Liver (tissue), 9 donors: ENCODE measurements around the gene PCBD1. TPM values are rescaled to one million over a fixed set of nuclear protein-coding genes. Genes with fewer than 3 reads are reported as not detected.

Experiments
- DNase-seq: peaks from one replicate; pipeline ENCODE4 v3.0.0-alpha.2; 2017; ENCODE audit warnings: low spot score
- H3K27ac ChIP-seq, 2 donors: one replicate each; pipeline ENCODE4 v1.7.0; 2013; ENCODE audit warnings: inconsistent platforms in 2 of 2, low read length in 2 of 2, control low read depth in 1 of 2, low read depth in 1 of 2, mild to moderate bottlenecking in 1 of 2
- H3K27me3 ChIP-seq, 4 donors: one replicate each; pipeline versions ENCODE4 v1.6.1 to v1.7.0; 2013; ENCODE audit warnings: low read length in 3 of 4, inconsistent platforms in 1 of 4, mild to moderate bottlenecking in 1 of 4, moderate library complexity in 1 of 4; ENCODE audit not compliant: control insufficient read depth in 4 of 4, insufficient read depth in 4 of 4
- H3K36me3 ChIP-seq, 4 donors: one replicate each; pipeline versions ENCODE4 v1.6.1 to v1.7.0; 2013; ENCODE audit warnings: low read length in 3 of 4, mild to moderate bottlenecking in 3 of 4, low read depth in 1 of 4, moderate library complexity in 1 of 4; ENCODE audit not compliant: control insufficient read depth in 4 of 4, insufficient read depth in 3 of 4
- H3K4me1 ChIP-seq, 4 donors: one replicate each; pipeline versions ENCODE4 v1.6.1 to v1.7.0; 2013; ENCODE audit warnings: low read length in 3 of 4, mild to moderate bottlenecking in 3 of 4, moderate library complexity in 1 of 4; ENCODE audit not compliant: control insufficient read depth in 4 of 4, insufficient read depth in 4 of 4
- H3K4me3 ChIP-seq, 3 donors: one replicate each; pipeline versions ENCODE4 v1.6.1 to v1.7.0; 2013; ENCODE audit warnings: low read length in 3 of 3, control low read depth in 1 of 3, low read depth in 1 of 3, mild to moderate bottlenecking in 1 of 3
- H3K9ac ChIP-seq, 2 donors: one replicate each; pipeline ENCODE4 v1.7.0; 2013; ENCODE audit warnings: low read length in 2 of 2, mild to moderate bottlenecking in 2 of 2, moderate library complexity in 2 of 2, control low read depth in 1 of 2, low read depth in 1 of 2
- H3K9me3 ChIP-seq, 4 donors: one replicate each; pipeline versions ENCODE4 v1.6.1 to v1.7.0; 2013; ENCODE audit warnings: low read length in 3 of 4; ENCODE audit not compliant: control insufficient read depth in 4 of 4
- CTCF ChIP-seq: fragments of 150-350 bp; IDR thresholded peaks from 2 replicates; pipeline ENCODE4 v1.5.1; 2017; ENCODE audit warnings: improper control_type of control experiment, low read depth, low read length; ENCODE audit not compliant: missing input control
- FOXA1 ChIP-seq: IDR thresholded peaks from 2 replicates; pipeline ENCODE4 v1.6.1; 2016; ENCODE audit warnings: antibody characterized with exemption
- GABPA ChIP-seq, 2 donors: IDR thresholded peaks in 1 of 2; conservative IDR thresholded peaks in 1 of 2; 2 replicates each; pipeline ENCODE4 v1.6.1; 2016; ENCODE audit warnings: antibody characterized with exemption in 2 of 2, mild to moderate bottlenecking in 1 of 2, moderate library complexity in 1 of 2
- HNF4A ChIP-seq, 2 donors: conservative IDR thresholded peaks; 2 replicates each; pipeline ENCODE4 v1.6.1; 2016; ENCODE audit warnings: antibody characterized with exemption in 2 of 2, mild to moderate bottlenecking in 2 of 2
- JUND ChIP-seq, 2 donors: IDR thresholded peaks; 2 replicates each; pipeline ENCODE4 v1.6.1; 2016; ENCODE audit warnings: antibody characterized with exemption in 2 of 2
- NR2F2 ChIP-seq: IDR thresholded peaks from 2 replicates; pipeline ENCODE4 v1.6.1; 2016; ENCODE audit warnings: antibody characterized with exemption
- RAD21 ChIP-seq, 2 donors: IDR thresholded peaks; 2 replicates each; pipeline ENCODE4 v1.6.1; 2016; ENCODE audit warnings: antibody characterized with exemption in 2 of 2, mild to moderate bottlenecking in 2 of 2
- RXRA ChIP-seq, 2 donors: IDR thresholded peaks; 2 replicates each; pipeline ENCODE4 v1.6.1; 2017 to 2018; ENCODE audit warnings: antibody characterized with exemption in 2 of 2, mild to moderate bottlenecking in 1 of 2
- SP1 ChIP-seq: IDR thresholded peaks from 2 replicates; pipeline ENCODE4 v1.6.1; 2018; ENCODE audit warnings: antibody characterized with exemption, mild to moderate bottlenecking
- TAF1 ChIP-seq: conservative IDR thresholded peaks from 2 replicates; pipeline ENCODE4 v1.6.1; 2016; ENCODE audit warnings: antibody characterized with exemption, mild to moderate bottlenecking
- YY1 ChIP-seq: IDR thresholded peaks from 2 replicates; pipeline ENCODE4 v1.6.1; 2016; ENCODE audit warnings: antibody characterized with exemption, mild to moderate bottlenecking
- ZBTB33 ChIP-seq: IDR thresholded peaks from 2 replicates; pipeline ENCODE4 v1.6.1; 2016; ENCODE audit warnings: antibody characterized with exemption
- WGBS: extraction: QIAGEN DNeasy Blood & Tissue Kit; methylation state at CpG from one replicate; pipeline ENCODE4 v1.1.7; 2013; 5-methylcytosine and 5-hydroxymethylcytosine counted together
- polyA plus RNA-seq, 2 donors: library from polyadenylated mRNA; stranded (reverse) in 1 of 2; unstranded in 1 of 2; fragments of 200-250 nt in 1 of 2; fragments of >200 nt in 1 of 2; fragmentation: Nextera tagmentation in 1 of 2; extraction: Ambion mirVana in 1 of 2; gene quantifications; one replicate each; pipeline versions ENCODE4 v1.2.1 to v1.2.3, GENCODE V29; 2013 to 2015
- total RNA-seq, 2 donors: library from RNA; depleted of rRNA; stranded (reverse); fragments of >200 nt; gene quantifications; one replicate each; pipeline ENCODE4 v1.2.3, GENCODE V29; 2014
- TF ChIP-seq, protein P1 (sequence below): IDR thresholded peaks from 2 replicates; pipeline ENCODE4 v1.6.1; 2016; ENCODE audit warnings: antibody characterized with exemption
- TF ChIP-seq, protein P2 (sequence below): IDR thresholded peaks from 2 replicates; pipeline ENCODE4 v1.6.1; 2016; ENCODE audit warnings: antibody characterized with exemption, mild to moderate bottlenecking
- TF ChIP-seq, protein P3 (sequence below): IDR thresholded peaks from 2 replicates; pipeline ENCODE4 v1.6.1; 2016; ENCODE audit warnings: antibody characterized with exemption
- donor health status: healthy.
- donor health status: healthy.
- donor health status: healthy.
- donor health status: healthy.
- donor health status: healthy.

The PCBD1 gene
- total and polyA plus RNA-seq, 4 donors: 72.0 to 458 (median 171) TPM

GRCh38 chr10:70891627-70892026 lies 3.3 kb upstream of the PCBD1 start:
- peaks cover 0 to 27% (median 18%) of the 10 kb centered on the region in 4 donors for H3K4me1 ChIP-seq
- no peak overlapping the region for H3K4me3 ChIP-seq
- no peaks in the 10 kb centered on the region for H3K9me3 ChIP-seq
- no peaks in the 10 kb centered on the region for H3K36me3 ChIP-seq
- no peak for TF ChIP-seq RAD21 (IDR thresholded peaks at IDR 0.05)
- TF ChIP-seq, protein P1, sequence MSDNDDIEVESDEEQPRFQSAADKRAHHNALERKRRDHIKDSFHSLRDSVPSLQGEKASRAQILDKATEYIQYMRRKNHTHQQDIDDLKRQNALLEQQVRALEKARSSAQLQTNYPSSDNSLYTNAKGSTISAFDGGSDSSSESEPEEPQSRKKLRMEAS: no peak
- no peak for TF ChIP-seq YY1
- TF ChIP-seq, protein P2, sequence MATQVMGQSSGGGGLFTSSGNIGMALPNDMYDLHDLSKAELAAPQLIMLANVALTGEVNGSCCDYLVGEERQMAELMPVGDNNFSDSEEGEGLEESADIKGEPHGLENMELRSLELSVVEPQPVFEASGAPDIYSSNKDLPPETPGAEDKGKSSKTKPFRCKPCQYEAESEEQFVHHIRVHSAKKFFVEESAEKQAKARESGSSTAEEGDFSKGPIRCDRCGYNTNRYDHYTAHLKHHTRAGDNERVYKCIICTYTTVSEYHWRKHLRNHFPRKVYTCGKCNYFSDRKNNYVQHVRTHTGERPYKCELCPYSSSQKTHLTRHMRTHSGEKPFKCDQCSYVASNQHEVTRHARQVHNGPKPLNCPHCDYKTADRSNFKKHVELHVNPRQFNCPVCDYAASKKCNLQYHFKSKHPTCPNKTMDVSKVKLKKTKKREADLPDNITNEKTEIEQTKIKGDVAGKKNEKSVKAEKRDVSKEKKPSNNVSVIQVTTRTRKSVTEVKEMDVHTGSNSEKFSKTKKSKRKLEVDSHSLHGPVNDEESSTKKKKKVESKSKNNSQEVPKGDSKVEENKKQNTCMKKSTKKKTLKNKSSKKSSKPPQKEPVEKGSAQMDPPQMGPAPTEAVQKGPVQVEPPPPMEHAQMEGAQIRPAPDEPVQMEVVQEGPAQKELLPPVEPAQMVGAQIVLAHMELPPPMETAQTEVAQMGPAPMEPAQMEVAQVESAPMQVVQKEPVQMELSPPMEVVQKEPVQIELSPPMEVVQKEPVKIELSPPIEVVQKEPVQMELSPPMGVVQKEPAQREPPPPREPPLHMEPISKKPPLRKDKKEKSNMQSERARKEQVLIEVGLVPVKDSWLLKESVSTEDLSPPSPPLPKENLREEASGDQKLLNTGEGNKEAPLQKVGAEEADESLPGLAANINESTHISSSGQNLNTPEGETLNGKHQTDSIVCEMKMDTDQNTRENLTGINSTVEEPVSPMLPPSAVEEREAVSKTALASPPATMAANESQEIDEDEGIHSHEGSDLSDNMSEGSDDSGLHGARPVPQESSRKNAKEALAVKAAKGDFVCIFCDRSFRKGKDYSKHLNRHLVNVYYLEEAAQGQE: no peak
- no peak for TF ChIP-seq NR2F2
- TF ChIP-seq RXRA (IDR thresholded peaks at IDR 0.05): no peak
- TF ChIP-seq, protein P3, sequence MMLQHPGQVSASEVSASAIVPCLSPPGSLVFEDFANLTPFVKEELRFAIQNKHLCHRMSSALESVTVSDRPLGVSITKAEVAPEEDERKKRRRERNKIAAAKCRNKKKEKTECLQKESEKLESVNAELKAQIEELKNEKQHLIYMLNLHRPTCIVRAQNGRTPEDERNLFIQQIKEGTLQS: no peak
- TF ChIP-seq FOXA1: no peak
- no peak for TF ChIP-seq TAF1
- TF ChIP-seq GABPA (IDR thresholded peaks at IDR 0.05 in 1 of 2, conservative IDR thresholded peaks at IDR 0.05 in 1 of 2): no peak
- no peak for TF ChIP-seq ZBTB33
- TF ChIP-seq JUND (IDR thresholded peaks at IDR 0.05): no peak
- H3K27me3 ChIP-seq: no peaks in the 10 kb centered on the region
- no peak overlapping the region for H3K27ac ChIP-seq
- no peak overlapping the region for H3K9ac ChIP-seq
- WGBS: 93% methylated on average over 1 of the region's 1 CpG
- DNase-seq: no peak

DNA sequence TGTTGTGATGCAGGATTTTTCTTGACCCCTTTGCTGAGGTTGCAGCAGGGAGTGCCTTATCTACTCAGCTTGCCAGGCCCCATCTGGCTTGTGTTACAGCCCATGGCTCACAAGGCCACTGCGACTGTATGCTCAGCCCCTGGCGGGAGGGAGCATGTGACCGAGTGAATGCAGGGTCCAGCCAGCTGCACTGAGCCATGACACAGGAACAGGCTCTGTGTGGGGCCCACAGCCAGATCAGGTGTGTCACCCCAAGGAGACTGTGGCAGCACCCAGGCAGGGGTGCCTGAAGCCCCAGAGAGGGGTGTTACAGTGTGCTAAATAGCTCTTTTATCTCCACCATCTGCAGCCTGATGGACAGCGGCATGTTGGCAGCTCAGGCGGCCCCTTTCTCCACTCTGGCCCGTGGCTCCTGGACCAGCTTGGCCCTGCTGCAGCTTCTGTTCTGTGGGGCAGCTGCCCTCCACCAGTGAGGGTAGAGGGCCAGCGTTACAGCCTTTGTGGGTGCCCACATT lies 2.6 kb upstream of the PCBD1 start:
- Histone ChIP-seq H3K9ac (no peak overlapping the region), H3K4me1 (peaks cover 0 to 33% (median 22%) of the 10 kb centered on the region in 4 donors), H3K9me3 (no peaks in the 10 kb centered on the region), H3K4me3 (no peak overlapping the region), H3K36me3 (no peaks in the 10 kb centered on the region), H3K27ac (no peak overlapping the region), H3K27me3 (no peaks in the 10 kb centered on the region)
- WGBS: 58% methylated on average over 7 of the region's 7 CpGs
- DNase-seq: no peak
- TF ChIP-seq SP1 (peak; percentile 8), RXRA (IDR thresholded peaks at IDR 0.05) (peak; percentile 20 to 27), HNF4A (conservative IDR thresholded peaks at IDR 0.05) (peak in 1 of 2 donors; percentile 22), CTCF (no peak)
